ENCODE results near the gene RNU1-3. TPM values are rescaled to one million over a fixed set of nuclear protein-coding genes. Genes with fewer than 3 reads are reported as not detected.

The RNU1-3 gene
- total and polyA plus RNA-seq, 2 of the 13 experiments (the other 11 are each of a cell fraction or from before 2014, with no cell fraction given) = under 0.01 to 11,018 TPM

- TF ChIP-seq ZSCAN29 (CRISPR knock-in tag; conservative IDR thresholded peaks at IDR 0.05) = peak; percentile 91
- TF ChIP-seq ZFP91 (CRISPR knock-in tag; IDR thresholded peaks at IDR 0.05; ENCODE audit: borderline replicate concordance) = peak; percentile 98
- peak; percentile 94 for TF ChIP-seq HINFP (CRISPR knock-in tag; IDR thresholded peaks at IDR 0.05; ENCODE audit: low read depth)
- TF ChIP-seq ZNF570 (CRISPR knock-in tag; IDR thresholded peaks at IDR 0.05; ENCODE audit: borderline replicate concordance) = 0 out of 2 replicates have a peak, but pooled peaks have one; percentile 23
- peak; percentile 94 for TF ChIP-seq ZNF589 (CRISPR knock-in tag; conservative IDR thresholded peaks at IDR 0.05)
- TF ChIP-seq, protein P1, sequence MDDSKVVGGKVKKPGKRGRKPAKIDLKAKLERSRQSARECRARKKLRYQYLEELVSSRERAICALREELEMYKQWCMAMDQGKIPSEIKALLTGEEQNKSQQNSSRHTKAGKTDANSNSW (CRISPR knock-in tag; IDR thresholded peaks at IDR 0.05; ENCODE audit: borderline replicate concordance) = peak; percentile 90; the same call in 1 of the 2 replicates
- TF ChIP-seq KLF16 (CRISPR knock-in tag; IDR thresholded peaks at IDR 0.05) = peak; percentile 38 to 99; a peak in 3 of 4 replicates
- peak; percentile 60 for TF ChIP-seq SP2 (CRISPR knock-in tag; IDR thresholded peaks at IDR 0.05)
- peak; percentile 65; the same call in 1 of the 2 replicates for TF ChIP-seq FIP1L1 (IDR thresholded peaks at IDR 0.05; ENCODE audit: borderline replicate concordance, insufficient read depth, low read depth, low read length)
- TF ChIP-seq, protein P2, sequence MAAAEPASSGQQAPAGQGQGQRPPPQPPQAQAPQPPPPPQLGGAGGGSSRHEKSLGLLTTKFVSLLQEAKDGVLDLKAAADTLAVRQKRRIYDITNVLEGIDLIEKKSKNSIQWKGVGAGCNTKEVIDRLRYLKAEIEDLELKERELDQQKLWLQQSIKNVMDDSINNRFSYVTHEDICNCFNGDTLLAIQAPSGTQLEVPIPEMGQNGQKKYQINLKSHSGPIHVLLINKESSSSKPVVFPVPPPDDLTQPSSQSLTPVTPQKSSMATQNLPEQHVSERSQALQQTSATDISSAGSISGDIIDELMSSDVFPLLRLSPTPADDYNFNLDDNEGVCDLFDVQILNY (CRISPR knock-in tag; conservative IDR thresholded peaks at IDR 0.05) = peak; percentile 97
- TF ChIP-seq NR3C1 (CRISPR knock-in tag; IDR thresholded peaks at IDR 0.05) = peak; percentile 90; the same call in 1 of the 2 replicates
- peak; percentile 99 for TF ChIP-seq PAX8 (CRISPR knock-in tag; IDR thresholded peaks at IDR 0.05; ENCODE audit: borderline replicate concordance)
- TF ChIP-seq, protein P3, sequence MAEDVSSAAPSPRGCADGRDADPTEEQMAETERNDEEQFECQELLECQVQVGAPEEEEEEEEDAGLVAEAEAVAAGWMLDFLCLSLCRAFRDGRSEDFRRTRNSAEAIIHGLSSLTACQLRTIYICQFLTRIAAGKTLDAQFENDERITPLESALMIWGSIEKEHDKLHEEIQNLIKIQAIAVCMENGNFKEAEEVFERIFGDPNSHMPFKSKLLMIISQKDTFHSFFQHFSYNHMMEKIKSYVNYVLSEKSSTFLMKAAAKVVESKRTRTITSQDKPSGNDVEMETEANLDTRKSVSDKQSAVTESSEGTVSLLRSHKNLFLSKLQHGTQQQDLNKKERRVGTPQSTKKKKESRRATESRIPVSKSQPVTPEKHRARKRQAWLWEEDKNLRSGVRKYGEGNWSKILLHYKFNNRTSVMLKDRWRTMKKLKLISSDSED (CRISPR knock-in tag; IDR thresholded peaks at IDR 0.05) = peak; percentile 94
- peak; percentile 97 for TF ChIP-seq ZNF33B (CRISPR knock-in tag; IDR thresholded peaks at IDR 0.05)
- peak; percentile 98 for TF ChIP-seq HOXD1 (CRISPR knock-in tag; IDR thresholded peaks at IDR 0.05)
- TF ChIP-seq, protein P4, sequence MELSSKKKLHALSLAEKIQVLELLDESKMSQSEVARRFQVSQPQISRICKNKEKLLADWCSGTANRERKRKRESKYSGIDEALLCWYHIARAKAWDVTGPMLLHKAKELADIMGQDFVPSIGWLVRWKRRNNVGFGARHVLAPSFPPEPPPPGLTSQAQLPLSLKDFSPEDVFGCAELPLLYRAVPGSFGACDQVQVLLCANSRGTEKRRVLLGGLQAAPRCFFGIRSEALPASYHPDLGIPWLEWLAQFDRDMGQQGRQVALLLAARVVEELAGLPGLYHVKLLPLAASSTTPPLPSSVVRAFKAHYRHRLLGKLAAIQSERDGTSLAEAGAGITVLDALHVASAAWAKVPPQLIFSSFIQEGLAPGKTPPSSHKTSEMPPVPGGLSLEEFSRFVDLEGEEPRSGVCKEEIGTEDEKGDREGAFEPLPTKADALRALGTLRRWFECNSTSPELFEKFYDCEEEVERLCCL (CRISPR knock-in tag; IDR thresholded peaks at IDR 0.05; ENCODE audit: borderline replicate concordance) = peak; percentile 93; the same call in 1 of the 2 replicates
- peak; percentile 81 for TF ChIP-seq CSRNP1 (CRISPR knock-in tag; IDR thresholded peaks at IDR 0.05)
- peak; percentile 27; the same call in 1 of the 2 replicates for TF ChIP-seq ZMYM2 (CRISPR knock-in tag; IDR thresholded peaks at IDR 0.05)
These were observed 22.1 kb downstream of the RNU1-3 start (continued) for GRCh38 chr1:16644482-16645270.

Data from HepG2 (cell line).